Endothelial cell of umbilical vein (primary cell): ENCODE data around the gene TPM4.

Experiments used
- JUN ChIP-seq: IDR thresholded peaks from 2 replicates; pipeline ENCODE4 v1.6.1; 2011; ENCODE audit warnings: borderline replicate concordance, low read depth; ENCODE audit not compliant: insufficient read length, insufficient read depth
- POLR2A ChIP-seq: IDR thresholded peaks from 2 replicates; pipeline ENCODE4 v1.6.1; 2012; ENCODE audit warnings: low read depth, mild to moderate bottlenecking, control low read depth, low read length
- TF ChIP-seq, protein P1 (sequence below), 2 donors: IDR thresholded peaks; 1 replicate in 1 of 2; 2 replicates in 1 of 2; pipeline ENCODE4 v1.5.1; 2011; ENCODE audit warnings: low read length in 2 of 2, mild to moderate bottlenecking in 2 of 2, moderate library complexity in 2 of 2, control low read depth in 1 of 2, inconsistent platforms in 1 of 2, low read depth in 1 of 2; ENCODE audit not compliant: insufficient read depth in 1 of 2; ENCODE audit errors: extremely low read depth in 1 of 2
- TF ChIP-seq, protein P2 (sequence below): IDR thresholded peaks from 2 replicates; pipeline ENCODE4 v1.6.1; 2011; ENCODE audit not compliant: insufficient read depth, insufficient read length

DNA sequence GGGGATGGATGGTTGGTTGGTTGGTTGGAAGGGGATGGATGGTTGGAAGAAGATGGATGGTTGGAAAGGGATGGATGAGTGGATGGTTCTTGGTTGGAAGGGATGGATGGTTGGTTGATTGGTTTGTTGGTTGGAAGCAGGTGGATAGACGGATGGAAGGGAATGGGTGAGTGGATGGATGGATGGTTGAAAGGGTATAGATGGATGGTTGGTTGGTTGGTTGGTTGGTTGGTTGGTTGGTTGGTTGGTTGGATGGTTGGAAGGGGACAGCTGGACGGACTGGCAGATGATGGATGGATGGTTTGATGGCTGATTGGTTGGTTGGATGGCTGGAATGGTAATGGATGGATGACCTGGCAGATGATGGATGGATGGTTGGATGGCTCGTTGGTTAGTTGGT, 55.4 kb downstream of the TPM4 start:
- TF ChIP-seq, protein P1, sequence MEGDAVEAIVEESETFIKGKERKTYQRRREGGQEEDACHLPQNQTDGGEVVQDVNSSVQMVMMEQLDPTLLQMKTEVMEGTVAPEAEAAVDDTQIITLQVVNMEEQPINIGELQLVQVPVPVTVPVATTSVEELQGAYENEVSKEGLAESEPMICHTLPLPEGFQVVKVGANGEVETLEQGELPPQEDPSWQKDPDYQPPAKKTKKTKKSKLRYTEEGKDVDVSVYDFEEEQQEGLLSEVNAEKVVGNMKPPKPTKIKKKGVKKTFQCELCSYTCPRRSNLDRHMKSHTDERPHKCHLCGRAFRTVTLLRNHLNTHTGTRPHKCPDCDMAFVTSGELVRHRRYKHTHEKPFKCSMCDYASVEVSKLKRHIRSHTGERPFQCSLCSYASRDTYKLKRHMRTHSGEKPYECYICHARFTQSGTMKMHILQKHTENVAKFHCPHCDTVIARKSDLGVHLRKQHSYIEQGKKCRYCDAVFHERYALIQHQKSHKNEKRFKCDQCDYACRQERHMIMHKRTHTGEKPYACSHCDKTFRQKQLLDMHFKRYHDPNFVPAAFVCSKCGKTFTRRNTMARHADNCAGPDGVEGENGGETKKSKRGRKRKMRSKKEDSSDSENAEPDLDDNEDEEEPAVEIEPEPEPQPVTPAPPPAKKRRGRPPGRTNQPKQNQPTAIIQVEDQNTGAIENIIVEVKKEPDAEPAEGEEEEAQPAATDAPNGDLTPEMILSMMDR (IDR thresholded peaks at IDR 0.05; ENCODE audit: extremely low read depth in 1 of 2, insufficient read depth in 1 of 2, low read depth in 1 of 2, low read length in 2 of 2) = no peak
- TF ChIP-seq POLR2A (no peak), JUN (no peak)
- TF ChIP-seq, protein P2, sequence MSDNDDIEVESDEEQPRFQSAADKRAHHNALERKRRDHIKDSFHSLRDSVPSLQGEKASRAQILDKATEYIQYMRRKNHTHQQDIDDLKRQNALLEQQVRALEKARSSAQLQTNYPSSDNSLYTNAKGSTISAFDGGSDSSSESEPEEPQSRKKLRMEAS = no peak
